ENCODE results near the gene SYCP3.
A peak's percentile ranks its signal among the peaks of the same experiment; 100 is the strongest.

Gene SYCP3

DNA sequence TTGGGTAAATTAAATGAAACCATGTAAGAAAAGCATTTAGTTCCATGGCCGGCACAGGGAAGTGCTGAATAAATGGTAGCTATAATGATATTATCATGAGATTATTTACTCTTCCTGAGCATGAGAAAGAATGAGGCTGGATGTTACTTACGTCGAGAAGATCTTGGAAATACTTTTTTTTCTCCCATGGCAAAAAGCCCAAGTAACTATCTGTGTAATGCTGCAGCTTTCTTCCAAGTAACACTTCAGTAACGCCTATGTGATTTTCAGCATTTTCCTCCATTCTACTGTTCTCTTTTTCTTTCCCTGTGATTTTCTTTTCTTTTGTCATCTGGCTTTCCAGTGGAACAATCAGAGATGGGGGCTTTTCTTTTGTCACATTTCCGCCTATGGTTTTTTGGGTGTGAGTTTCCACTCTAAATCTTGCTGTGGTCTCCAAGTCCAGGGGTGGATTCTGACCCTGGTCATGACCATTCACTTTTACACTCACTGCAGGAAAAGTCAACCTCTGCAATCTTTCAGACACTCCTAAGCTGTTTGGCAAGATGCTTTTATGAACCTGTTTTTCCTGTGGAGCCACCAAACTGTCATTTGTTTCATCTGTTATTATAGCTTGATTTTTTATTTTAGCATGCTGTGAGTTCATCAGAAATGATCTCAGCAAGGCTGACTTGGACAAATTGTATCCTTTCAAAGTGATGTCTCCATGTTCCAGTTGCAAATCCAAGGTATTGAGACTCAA, 25.0 kb upstream of the SYCP3 start:
- no peak for DNase-seq (ENCODE audit: low spot score)
- no peak overlapping the region for H3K27ac ChIP-seq
- POLR2A ChIA-PET (ENCODE audit: low non-redundant PET), result no interaction called here
- CTCF ChIA-PET, result no interaction called here
- TF ChIP-seq, protein P1, sequence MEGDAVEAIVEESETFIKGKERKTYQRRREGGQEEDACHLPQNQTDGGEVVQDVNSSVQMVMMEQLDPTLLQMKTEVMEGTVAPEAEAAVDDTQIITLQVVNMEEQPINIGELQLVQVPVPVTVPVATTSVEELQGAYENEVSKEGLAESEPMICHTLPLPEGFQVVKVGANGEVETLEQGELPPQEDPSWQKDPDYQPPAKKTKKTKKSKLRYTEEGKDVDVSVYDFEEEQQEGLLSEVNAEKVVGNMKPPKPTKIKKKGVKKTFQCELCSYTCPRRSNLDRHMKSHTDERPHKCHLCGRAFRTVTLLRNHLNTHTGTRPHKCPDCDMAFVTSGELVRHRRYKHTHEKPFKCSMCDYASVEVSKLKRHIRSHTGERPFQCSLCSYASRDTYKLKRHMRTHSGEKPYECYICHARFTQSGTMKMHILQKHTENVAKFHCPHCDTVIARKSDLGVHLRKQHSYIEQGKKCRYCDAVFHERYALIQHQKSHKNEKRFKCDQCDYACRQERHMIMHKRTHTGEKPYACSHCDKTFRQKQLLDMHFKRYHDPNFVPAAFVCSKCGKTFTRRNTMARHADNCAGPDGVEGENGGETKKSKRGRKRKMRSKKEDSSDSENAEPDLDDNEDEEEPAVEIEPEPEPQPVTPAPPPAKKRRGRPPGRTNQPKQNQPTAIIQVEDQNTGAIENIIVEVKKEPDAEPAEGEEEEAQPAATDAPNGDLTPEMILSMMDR (conservative IDR thresholded peaks at IDR 0.05; ENCODE audit: low read depth), result no peak

DNA sequence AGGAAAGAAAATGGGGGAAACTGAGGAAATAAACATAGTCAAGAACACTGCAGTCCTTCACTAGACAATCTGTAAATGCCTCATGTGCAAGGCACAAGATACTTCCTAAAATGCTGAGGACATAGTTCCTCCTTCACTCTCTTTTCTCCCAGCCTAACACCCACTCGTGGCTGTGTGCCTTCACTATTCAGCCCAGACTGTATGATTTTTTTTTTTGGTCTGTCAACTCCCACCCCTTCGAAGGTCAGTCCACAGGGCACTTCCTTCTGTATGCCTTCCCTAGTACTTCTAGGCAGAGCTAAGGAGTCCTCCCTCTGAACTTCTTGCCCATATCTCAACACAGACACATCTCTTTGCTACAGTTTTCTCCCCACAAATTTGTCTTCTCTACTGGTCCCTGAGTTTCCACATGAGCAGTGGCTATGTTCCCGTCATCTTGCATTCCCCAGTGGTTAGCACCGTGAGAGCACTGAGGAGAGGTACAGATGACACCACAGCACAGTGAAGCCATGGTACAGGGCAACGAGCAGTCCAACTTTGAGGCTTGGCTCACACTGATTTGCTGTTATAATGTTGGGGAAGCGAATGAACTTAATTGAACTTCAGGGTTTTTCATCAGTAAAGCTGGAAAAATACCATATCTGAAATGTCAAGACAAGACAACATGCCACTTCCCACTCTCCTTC, 24.1 kb upstream of the SYCP3 start:
- POLR2A ChIA-PET (ENCODE audit: low non-redundant PET), result no interaction called here
- CTCF ChIA-PET, result no interaction called here
- H3K27ac ChIP-seq, result no peak overlapping the region
- no peak for DNase-seq (ENCODE audit: low spot score)
- TF ChIP-seq, protein P1 (conservative IDR thresholded peaks at IDR 0.05; ENCODE audit: low read depth), result no peak

DNA sequence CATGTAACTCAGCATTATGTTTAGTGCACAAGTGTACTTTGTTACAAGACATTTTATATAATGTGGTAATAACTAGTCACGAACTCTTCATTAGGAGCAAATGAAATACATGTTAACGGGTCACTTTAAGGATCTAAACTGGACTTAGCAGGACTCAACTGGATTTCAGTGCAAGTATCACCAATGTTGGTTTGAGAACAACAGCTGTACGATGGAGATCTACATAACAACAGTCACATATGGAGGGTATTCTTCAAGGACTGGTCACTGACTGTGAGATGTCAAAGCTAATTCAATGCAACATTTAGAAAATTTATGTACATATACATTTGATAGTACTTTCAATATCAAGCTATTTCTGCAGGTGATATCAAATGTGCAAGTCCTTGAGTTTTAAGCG, 22.5 kb upstream of the SYCP3 start:
- TF ChIP-seq, protein P1 (conservative IDR thresholded peaks at IDR 0.05; ENCODE audit: low read depth), result no peak
- ChIA-PET POLR2A (ENCODE audit: low non-redundant PET) (no interaction called here), CTCF (interaction anchor here (0.5 kb wide), 1 partner anchor 178 kb away, joined by 3 read pairs; no protein-coding TSS in a partner anchor)
- no peak for DNase-seq (ENCODE audit: low spot score)
- no peak overlapping the region for H3K27ac ChIP-seq

DNA sequence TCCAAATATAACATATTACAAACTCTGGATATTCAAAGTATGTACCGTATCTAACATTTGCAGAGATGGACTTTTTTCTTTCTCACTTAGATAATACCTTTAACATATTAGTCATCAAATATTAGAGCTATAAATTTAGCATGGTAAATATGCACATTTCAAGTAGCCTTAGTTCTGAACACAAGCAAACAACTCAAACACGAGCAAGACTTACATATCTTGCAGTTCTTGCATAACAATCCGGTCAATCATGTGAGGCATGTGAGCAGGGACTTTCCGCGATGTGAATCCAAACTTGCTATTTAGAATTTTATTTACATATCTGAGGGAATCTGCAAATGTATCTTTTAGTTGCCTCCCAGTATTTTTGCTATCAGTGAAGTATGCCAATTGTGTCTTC, 22.1 kb upstream of the SYCP3 start:
- ChIA-PET CTCF (interaction anchor here (0.7 kb wide), 1 partner anchor 119 kb away, joined by 3 read pairs; no protein-coding TSS in a partner anchor), POLR2A (ENCODE audit: low non-redundant PET) (no interaction called here)
- H3K27ac ChIP-seq, result no peak overlapping the region
- TF ChIP-seq, protein P1 (conservative IDR thresholded peaks at IDR 0.05; ENCODE audit: low read depth), result no peak
- no peak for DNase-seq (ENCODE audit: low spot score)

DNA sequence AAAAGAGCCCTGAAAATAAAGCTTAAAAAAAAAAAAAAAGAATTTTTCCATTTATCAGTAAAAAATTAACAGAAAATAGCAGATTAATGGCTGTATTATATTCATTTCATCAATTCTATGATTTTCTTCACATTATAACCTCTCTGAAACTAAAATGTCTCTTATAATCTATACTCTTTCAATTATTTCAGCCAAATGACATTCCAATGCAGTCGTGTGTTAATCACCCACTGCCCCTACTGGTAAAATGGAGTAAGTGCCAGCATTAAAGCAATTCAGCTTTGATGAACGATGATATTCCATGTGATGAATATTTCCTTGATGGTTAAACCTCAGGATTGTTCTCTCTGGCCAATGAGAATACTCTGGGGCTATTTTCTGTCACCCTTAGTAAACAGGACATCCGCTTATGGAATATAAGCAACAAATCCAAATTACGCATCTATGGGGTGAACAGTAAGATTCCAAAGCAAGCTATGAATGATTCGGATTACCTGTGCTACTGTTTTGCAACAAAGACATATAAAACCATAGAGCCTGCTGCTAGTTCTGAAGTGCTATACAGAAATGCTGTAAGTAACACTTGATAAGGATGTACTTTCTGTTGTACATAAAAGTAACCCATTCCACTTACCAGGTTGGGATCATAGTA, 20.3 kb upstream of the SYCP3 start:
- no peak overlapping the region for H3K27ac ChIP-seq
- ChIA-PET CTCF (interaction anchor here (0.6 to 1.2 kb wide), 13 partner anchors 12 to 361 kb away, joined by 3 to 7 read pairs (median 3); partner anchors contain the start of gene GNPTAB), POLR2A (ENCODE audit: low non-redundant PET) (interaction anchor here (0.6 kb wide), 1 partner anchor 189 kb away, joined by 3 read pairs; no protein-coding TSS in a partner anchor)
- TF ChIP-seq, protein P1 (conservative IDR thresholded peaks at IDR 0.05; ENCODE audit: low read depth), result peak; percentile 78
- peak; percentile 58 for DNase-seq (ENCODE audit: low spot score)

DNA sequence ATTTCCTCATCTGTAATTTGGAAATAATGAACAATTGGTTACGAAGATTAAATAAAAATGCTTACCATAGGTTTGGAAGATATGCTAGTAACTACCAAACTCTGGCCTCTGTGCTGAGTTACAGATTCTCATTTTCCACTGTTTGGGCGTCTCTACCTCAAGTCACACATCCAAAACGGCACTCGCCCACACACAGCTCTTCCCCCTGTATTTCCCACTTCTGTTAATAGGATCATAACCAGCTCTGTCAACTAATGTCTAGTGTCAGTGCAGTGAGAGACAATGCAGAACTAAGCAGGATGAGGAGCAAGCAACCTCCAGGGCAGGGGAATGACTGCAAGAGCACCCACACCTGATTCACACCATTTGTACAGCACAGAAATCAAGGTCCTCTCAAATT, 10.9 kb upstream of the SYCP3 start:
- TF ChIP-seq, protein P1 (conservative IDR thresholded peaks at IDR 0.05; ENCODE audit: low read depth), result no peak
- CTCF ChIA-PET, result no interaction called here
- H3K27ac ChIP-seq, result no peak overlapping the region
- POLR2A ChIA-PET (ENCODE audit: low non-redundant PET), result no interaction called here
- DNase-seq (ENCODE audit: low spot score), result no peak

Data from RWPE1 (cell line).